H1 (cell line): ENCODE results near the gene CHSY1. TPM values are rescaled to one million over a fixed set of nuclear protein-coding genes. Genes with fewer than 3 reads are reported as not detected.

Experiments
- CTCF ChIA-PET: fragments of 300-600 bp; sonication (Branson Sonifier 250); formaldehyde crosslinking; loops from one replicate; lab custom pipeline; 2021; ENCODE audit not compliant: partially characterized antibody; lab: Charles Lee
- POLR2A ChIA-PET: fragments of 300-600 bp; sonication (Branson Sonifier 250); formaldehyde crosslinking; loops from one replicate; lab custom pipeline; 2021; ENCODE audit warnings: inconsistent platforms; ENCODE audit not compliant: partially characterized antibody; lab: Charles Lee
- DNase-seq, 2 experiments: peaks; one replicate each; pipeline versions ENCODE4 v3.0.0 to v3.0.0-alpha.2; 2010 to 2022; ENCODE audit warnings: low spot score in 2 of 2, low read depth in 1 of 2, mixed read lengths in 1 of 2
- FAIRE-seq: peaks from 2 replicates; lab custom pipeline; 2011; peaks lifted over from hg19 to GRCh38; lab: Jason Lieb, UNC
- H2AFZ ChIP-seq: 2 replicates; pipeline ENCODE4 v1.8.1; 2012; ENCODE audit warnings: low read length, inconsistent platforms
- H2AK5ac ChIP-seq: 2 replicates; pipeline ENCODE4 v1.6.1; 2013; ENCODE audit warnings: low read depth, low read length
- H2BK120ac ChIP-seq: replicated peaks from 2 replicates; pipeline ENCODE3; 2013; ENCODE audit warnings: low read depth, low read length, inconsistent platforms
- H2BK12ac ChIP-seq: 2 replicates; pipeline ENCODE4 v1.6.1; 2013; ENCODE audit warnings: low read depth, low read length
- H2BK15ac ChIP-seq: 2 replicates; pipeline ENCODE4 v1.6.1; 2013; ENCODE audit warnings: low read length
- H2BK20ac ChIP-seq: 2 replicates; pipeline ENCODE4 v1.6.1; 2013; ENCODE audit warnings: low read length
- H2BK5ac ChIP-seq: 2 replicates; pipeline ENCODE4 v1.6.1; 2013; ENCODE audit warnings: low read depth, low read length
- H3K14ac ChIP-seq: 2 replicates; pipeline ENCODE4 v1.6.1; 2013; ENCODE audit warnings: inconsistent platforms; ENCODE audit not compliant: insufficient read length
- H3K18ac ChIP-seq: 2 replicates; pipeline ENCODE4 v1.6.1; 2013; ENCODE audit warnings: low read length; ENCODE audit errors: extremely low read depth
- H3K23ac ChIP-seq: 2 replicates; pipeline ENCODE4 v1.6.1; 2013; ENCODE audit warnings: inconsistent platforms; ENCODE audit not compliant: insufficient read length
- H3K23me2 ChIP-seq: 2 replicates; pipeline ENCODE4 v1.6.1; 2013; ENCODE audit warnings: low read depth, low read length
- H3K27ac ChIP-seq: 2 replicates; pipeline ENCODE4 v1.6.1; 2011; ENCODE audit warnings: low read depth, low read length, inconsistent platforms
- H3K27me3 ChIP-seq, 4 experiments: replicated peaks in 1 of 4; 1 replicate in 1 of 4; 2 replicates in 3 of 4; pipeline versions ENCODE4 v1.6.1 to v1.8.1; 2011 to 2013; ENCODE audit warnings: low read length in 3 of 4, mild to moderate bottlenecking in 3 of 4, inconsistent platforms in 2 of 4, mixed read lengths in 2 of 4, moderate library complexity in 1 of 4; ENCODE audit not compliant: control insufficient read depth in 3 of 4, insufficient read depth in 3 of 4; ENCODE audit errors: extremely low read depth in 1 of 4
- H3K36me3 ChIP-seq, 4 experiments: 2 replicates each; pipeline versions ENCODE4 v1.6.1 to v1.8.1; 2011 to 2013; ENCODE audit warnings: mild to moderate bottlenecking in 4 of 4, low read length in 3 of 4, moderate library complexity in 2 of 4, control low read depth in 1 of 4, inconsistent platforms in 1 of 4; ENCODE audit not compliant: insufficient read depth in 4 of 4, control insufficient read depth in 2 of 4
- H3K4ac ChIP-seq: replicated peaks from 2 replicates; pipeline ENCODE3; 2013; ENCODE audit warnings: low read length, low read depth, mixed read lengths, inconsistent platforms; ENCODE audit not compliant: insufficient read length
- H3K4me1 ChIP-seq, 4 experiments: replicated peaks in 1 of 4; 1 replicate in 1 of 4; 2 replicates in 3 of 4; pipeline versions ENCODE4 v1.6.1 to v1.8.1; 2011 to 2013; ENCODE audit warnings: low read length in 3 of 4, inconsistent platforms in 2 of 4, mixed read lengths in 1 of 4; ENCODE audit not compliant: insufficient read depth in 4 of 4, control insufficient read depth in 3 of 4
- H3K4me2 ChIP-seq, 2 experiments: 2 replicates each; pipeline versions ENCODE4 v1.6.1 to v1.8.1; 2011 to 2013; ENCODE audit warnings: low read depth in 2 of 2, low read length in 2 of 2, control low read depth in 1 of 2, inconsistent platforms in 1 of 2, mild to moderate bottlenecking in 1 of 2; ENCODE audit not compliant: insufficient read depth in 1 of 2
- H3K4me3 ChIP-seq, 4 experiments: fragments of 200-600, 300-600 bp in 1 of 4; sonication (generic), shearing (Covaris generic), sonication (Bioruptor Twin) in 1 of 4; 2 replicates each; pipeline versions ENCODE4 v1.5.1 to v1.8.1; 2011 to 2016; ENCODE audit warnings: low read length in 4 of 4, low read depth in 3 of 4, control low read depth in 2 of 4, inconsistent platforms in 2 of 4, mild to moderate bottlenecking in 2 of 4, mixed read lengths in 1 of 4, moderate library complexity in 1 of 4; ENCODE audit not compliant: insufficient read depth in 2 of 4; ENCODE audit errors: extremely low read depth in 1 of 4
- H3K56ac ChIP-seq: replicated peaks from 2 replicates; pipeline ENCODE3; 2013; ENCODE audit warnings: low read depth, mild to moderate bottlenecking, mixed read lengths, low read length, inconsistent platforms; ENCODE audit not compliant: insufficient read length
- H3K79me1 ChIP-seq: 2 replicates; pipeline ENCODE4 v1.6.1; 2013; ENCODE audit warnings: low read depth, low read length, control low read depth
- H3K79me2 ChIP-seq, 2 experiments: 2 replicates each; pipeline versions ENCODE4 v1.6.1 to v1.8.1; 2012 to 2013; ENCODE audit warnings: low read length in 2 of 2, mild to moderate bottlenecking in 2 of 2, inconsistent platforms in 1 of 2; ENCODE audit not compliant: insufficient read depth in 2 of 2, control insufficient read depth in 1 of 2
- H3K9ac ChIP-seq, 4 experiments: replicated peaks in 1 of 4; 1 replicate in 1 of 4; 2 replicates in 3 of 4; pipeline versions ENCODE4 v1.6.1 to v1.8.1; 2011 to 2013; ENCODE audit warnings: low read depth in 3 of 4, low read length in 3 of 4, control low read depth in 2 of 4, mild to moderate bottlenecking in 2 of 4, moderate library complexity in 2 of 4, inconsistent platforms in 1 of 4; ENCODE audit errors: extremely low read depth in 1 of 4
- H3K9me3 ChIP-seq, 2 experiments: 2 replicates each; pipeline versions ENCODE4 v1.6.1 to v1.8.1; 2012 to 2013; ENCODE audit warnings: mild to moderate bottlenecking in 2 of 2, moderate library complexity in 2 of 2, control low read depth in 1 of 2, inconsistent platforms in 1 of 2, low read depth in 1 of 2, low read length in 1 of 2, mixed read lengths in 1 of 2; ENCODE audit not compliant: insufficient read depth in 2 of 2
- H4K20me1 ChIP-seq, 2 experiments: replicated peaks in 1 of 2; 2 replicates each; pipeline versions ENCODE3 to v1.8.1; 2011 to 2013; ENCODE audit warnings: inconsistent platforms in 2 of 2, low read length in 2 of 2, mild to moderate bottlenecking in 1 of 2; ENCODE audit not compliant: insufficient read depth in 2 of 2, control insufficient read depth in 1 of 2
- H4K5ac ChIP-seq: 2 replicates; pipeline ENCODE4 v1.6.1; 2013; ENCODE audit warnings: low read length, low read depth, mixed read lengths, inconsistent platforms; ENCODE audit not compliant: insufficient read length
- H4K8ac ChIP-seq: 2 replicates; pipeline ENCODE4 v1.8.0; 2013; ENCODE audit warnings: mild to moderate bottlenecking, moderate library complexity, low read length, inconsistent platforms; ENCODE audit not compliant: insufficient read depth; ENCODE audit errors: extremely low read depth
- H4K91ac ChIP-seq: replicated peaks from 2 replicates; pipeline ENCODE3; 2013; ENCODE audit warnings: low read length, mixed read lengths, inconsistent platforms; ENCODE audit not compliant: insufficient read length
- ASH2L ChIP-seq: fragments of 200-600, 300-600 bp; sonication (generic); IDR thresholded peaks from one replicate; pipeline ENCODE4 v1.7.1; 2017; ENCODE audit warnings: low read length
- PHF8 ChIP-seq: fragments of 200-600 bp; sonication (generic); conservative IDR thresholded peaks from 2 replicates; pipeline ENCODE4 v1.7.1; 2012; ENCODE audit warnings: low read depth, mild to moderate bottlenecking, inconsistent platforms, low read length, moderate library complexity
- POU5F1 ChIP-seq: IDR thresholded peaks from 2 replicates; pipeline ENCODE4 v1.6.1; 2011; ENCODE audit warnings: low read depth, mild to moderate bottlenecking, low read length, moderate library complexity
- RFX5 ChIP-seq: IDR thresholded peaks from 2 replicates; pipeline ENCODE4 v1.6.1; 2011; ENCODE audit warnings: low read depth, low read length, improper control_type of control experiment, borderline replicate concordance
- SP2 ChIP-seq: IDR thresholded peaks from 2 replicates; pipeline ENCODE4 v1.6.1; 2012; ENCODE audit warnings: mild to moderate bottlenecking, low read length, inconsistent platforms
- SUZ12 ChIP-seq: fragments of 200-600 bp; sonication (generic); IDR thresholded peaks from 2 replicates; pipeline ENCODE4 v1.6.1; 2012; ENCODE audit warnings: mild to moderate bottlenecking, inconsistent platforms, low read length, moderate library complexity, mixed read lengths
- WGBS, 2 experiments: shearing (Covaris generic) in 1 of 2; methylation state at CpG; one replicate each; pipeline versions ENCODE4 v1.1.6 to v1.1.7; 2013 to 2015; ENCODE audit warnings: low lambda C conversion rate in 2 of 2, mixed read lengths in 2 of 2, inconsistent platforms in 1 of 2, low coverage in 1 of 2, missing lambda C conversion rate in 1 of 2; ENCODE audit not compliant: insufficient replicate concordance in 2 of 2, insufficient coverage in 1 of 2, insufficient read length in 1 of 2; ENCODE audit errors: extremely low coverage in 1 of 2, missing lambda C conversion rate in 1 of 2; 5-methylcytosine and 5-hydroxymethylcytosine counted together
- polyA plus RNA-seq, 7 experiments: library from polyadenylated mRNA; depleted of rRNA in 3 of 7; stranded (reverse) in 5 of 7; unstranded in 2 of 7; fragments of >200 nt in 5 of 7; fragments of 200-250 nt in 2 of 7; gene quantifications; 1 replicate in 5 of 7; 2 replicates in 1 of 7; 4 replicates in 1 of 7; pipeline versions ENCODE4 v1.2.1 to v1.2.3, GENCODE V29; 2011 to 2013; ENCODE audit warnings: missing spikeins in 2 of 7, mixed read lengths in 2 of 7
- total RNA-seq: library from RNA; stranded (reverse); fragmentation: NEBNext Ultra II Directional; extraction: Animal tissue kit (Norgen Biotek cat#: 25700); gene quantifications from 2 replicates; pipeline ENCODE4 v1.2.1, GENCODE V29; 2021
- TF ChIP-seq, protein P1 (sequence below): IDR thresholded peaks from 2 replicates; pipeline ENCODE4 v1.6.1; 2012; ENCODE audit warnings: low read length, inconsistent platforms
- TF ChIP-seq, protein P2 (sequence below): IDR thresholded peaks from 2 replicates; pipeline ENCODE4 v1.6.1; 2012; ENCODE audit warnings: inconsistent platforms
- TF ChIP-seq, protein P3 (sequence below): IDR thresholded peaks from 2 replicates; pipeline ENCODE4 v1.6.1; 2012; ENCODE audit warnings: inconsistent platforms

Gene CHSY1
- total and polyA plus RNA-seq, 2 of the 8 experiments (the other 6 are each of a cell fraction or from before 2014, with no cell fraction given), result 24.9 to 60.7 TPM

DNA sequence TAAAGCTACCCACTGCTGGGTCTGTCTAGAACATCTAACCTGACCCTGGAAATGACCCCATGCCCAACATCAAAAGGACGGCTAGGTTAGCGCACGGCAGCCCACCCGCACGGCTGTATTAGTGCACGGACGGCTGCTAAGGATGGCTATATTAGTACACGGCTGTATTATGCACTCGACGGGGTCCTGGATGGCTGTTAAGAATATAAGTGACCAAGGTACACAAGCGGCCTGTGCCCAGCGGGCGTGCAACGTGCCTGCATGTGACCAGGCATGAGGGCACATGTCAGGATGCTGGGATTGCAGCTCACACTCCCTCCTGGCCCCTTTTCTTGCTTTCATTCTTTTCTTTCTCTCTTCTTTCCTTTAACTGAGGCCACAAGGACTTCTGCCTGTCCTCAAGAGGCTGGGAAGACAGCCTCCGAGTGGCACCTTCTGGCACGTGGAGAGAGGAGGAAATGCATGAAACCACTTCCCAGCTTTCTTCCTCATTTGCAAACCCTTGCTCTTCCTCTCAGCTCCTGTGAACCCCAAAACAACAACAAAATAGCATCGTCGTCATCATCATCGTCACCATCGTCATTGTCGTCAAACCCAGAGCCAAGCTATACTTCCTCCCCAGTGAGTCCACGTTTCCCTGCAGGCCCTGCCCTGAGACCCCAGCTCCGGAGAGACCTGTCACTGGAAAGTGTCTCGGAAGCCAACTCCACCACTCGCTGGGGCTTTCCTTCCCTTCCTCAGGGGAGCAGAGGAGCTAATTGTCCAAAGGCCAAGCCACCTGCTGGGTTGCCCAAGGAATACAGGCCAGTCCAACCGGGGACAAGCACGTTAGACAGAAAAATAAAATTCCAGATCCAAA lies 101.8 kb downstream of the CHSY1 start:
- POLR2A ChIA-PET, result interaction anchor here (1.2 to 1.4 kb wide), 2 partner anchors 9 to 13 kb away, joined by 3 to 5 read pairs; no protein-coding TSS in a partner anchor
- CTCF ChIA-PET, result interaction anchor here (0.6 to 10.7 kb wide), 16 partner anchors 11 to 138 kb away, joined by 3 to 128 read pairs (median 4); no protein-coding TSS in a partner anchor
- no peak overlapping the region for H4K5ac ChIP-seq
- no peak for TF ChIP-seq SUZ12
- TF ChIP-seq ASH2L, result no peak
- no peak for TF ChIP-seq PHF8
- TF ChIP-seq SP2, result no peak
- TF ChIP-seq, protein P1, sequence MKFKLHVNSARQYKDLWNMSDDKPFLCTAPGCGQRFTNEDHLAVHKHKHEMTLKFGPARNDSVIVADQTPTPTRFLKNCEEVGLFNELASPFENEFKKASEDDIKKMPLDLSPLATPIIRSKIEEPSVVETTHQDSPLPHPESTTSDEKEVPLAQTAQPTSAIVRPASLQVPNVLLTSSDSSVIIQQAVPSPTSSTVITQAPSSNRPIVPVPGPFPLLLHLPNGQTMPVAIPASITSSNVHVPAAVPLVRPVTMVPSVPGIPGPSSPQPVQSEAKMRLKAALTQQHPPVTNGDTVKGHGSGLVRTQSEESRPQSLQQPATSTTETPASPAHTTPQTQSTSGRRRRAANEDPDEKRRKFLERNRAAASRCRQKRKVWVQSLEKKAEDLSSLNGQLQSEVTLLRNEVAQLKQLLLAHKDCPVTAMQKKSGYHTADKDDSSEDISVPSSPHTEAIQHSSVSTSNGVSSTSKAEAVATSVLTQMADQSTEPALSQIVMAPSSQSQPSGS, result no peak
- no peak for TF ChIP-seq POU5F1
- TF ChIP-seq RFX5, result no peak
- TF ChIP-seq, protein P2, sequence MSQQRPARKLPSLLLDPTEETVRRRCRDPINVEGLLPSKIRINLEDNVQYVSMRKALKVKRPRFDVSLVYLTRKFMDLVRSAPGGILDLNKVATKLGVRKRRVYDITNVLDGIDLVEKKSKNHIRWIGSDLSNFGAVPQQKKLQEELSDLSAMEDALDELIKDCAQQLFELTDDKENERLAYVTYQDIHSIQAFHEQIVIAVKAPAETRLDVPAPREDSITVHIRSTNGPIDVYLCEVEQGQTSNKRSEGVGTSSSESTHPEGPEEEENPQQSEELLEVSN, result no peak
- TF ChIP-seq, protein P3, sequence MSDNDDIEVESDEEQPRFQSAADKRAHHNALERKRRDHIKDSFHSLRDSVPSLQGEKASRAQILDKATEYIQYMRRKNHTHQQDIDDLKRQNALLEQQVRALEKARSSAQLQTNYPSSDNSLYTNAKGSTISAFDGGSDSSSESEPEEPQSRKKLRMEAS, result no peak

More for the DNA sequence above, 101.8 kb downstream of the CHSY1 start:
- no peak overlapping the region for H2BK120ac ChIP-seq
- no peak overlapping the region for H2AK5ac ChIP-seq
- no peak overlapping the region for H2BK12ac ChIP-seq
- H3K56ac ChIP-seq, result no peak overlapping the region
- H4K20me1 ChIP-seq, result peaks cover 0 to 1% of the 10 kb centered on the region in 2 experiments
- WGBS, 2 experiments, result 93% methylated on average over 27 of the region's 27 CpGs; no CpG with 5 or more reads in 1 of the 2 experiments
- DNase-seq (no peak), FAIRE-seq (no peak)
- H3K14ac ChIP-seq, result no peak overlapping the region
- no peak overlapping the region for H3K4me3 ChIP-seq
- H3K79me2 ChIP-seq, result no peaks in the 10 kb centered on the region
- H4K8ac ChIP-seq, result no peak overlapping the region; the same call in 1 of the 2 replicates
- no peaks in the 10 kb centered on the region for H3K9me3 ChIP-seq
- no peak overlapping the region for H4K91ac ChIP-seq
- no peak overlapping the region for H3K18ac ChIP-seq
- no peak overlapping the region for H2BK15ac ChIP-seq
- no peaks in the 10 kb centered on the region for H3K36me3 ChIP-seq
- H2BK20ac ChIP-seq, result no peak overlapping the region
- no peak overlapping the region for H3K4ac ChIP-seq
- no peak overlapping the region for H2AFZ ChIP-seq
- H3K27me3 ChIP-seq, result no peaks in the 10 kb centered on the region; a peak in 2 of 7 replicates
- H3K23ac ChIP-seq, result no peak overlapping the region
- peak overlapping the region; percentile 49; the same call in 1 of the 2 replicates for H2BK5ac ChIP-seq
- no peaks in the 10 kb centered on the region for H3K23me2 ChIP-seq
- H3K9ac ChIP-seq, result no peak overlapping the region
- H3K4me1 ChIP-seq, result no peaks in the 10 kb centered on the region; a peak in 1 of 7 replicates
- H3K4me2 ChIP-seq, result no peak overlapping the region
- H3K79me1 ChIP-seq, result no peaks in the 10 kb centered on the region
- H3K27ac ChIP-seq, result no peak overlapping the region
